Skeletal muscle satellite cell (primary cell): Measurements from ENCODE around the gene RHOT2.

Experiments
- H3K27me3 ChIP-seq: 2 replicates; pipeline ENCODE4 v1.7.0; 2013; ENCODE audit warnings: low read length; ENCODE audit not compliant: control insufficient read depth, insufficient read depth
- H3K36me3 ChIP-seq: 2 replicates; pipeline ENCODE4 v1.7.0; 2013; ENCODE audit warnings: mild to moderate bottlenecking, control low read depth, low read length; ENCODE audit not compliant: insufficient read depth
- H3K4me1 ChIP-seq: 2 replicates; pipeline ENCODE4 v1.7.0; 2013; ENCODE audit warnings: low read length; ENCODE audit not compliant: control insufficient read depth, insufficient read depth
- H3K4me2 ChIP-seq: 2 replicates; pipeline ENCODE4 v1.7.0; 2013; ENCODE audit warnings: mild to moderate bottlenecking, low read length
- H3K4me3 ChIP-seq: 2 replicates; pipeline ENCODE4 v1.7.0; 2013; ENCODE audit warnings: low read length
- H3K9ac ChIP-seq: 2 replicates; pipeline ENCODE4 v1.7.0; 2013; ENCODE audit warnings: mild to moderate bottlenecking, low read depth, low read length, moderate library complexity
- H3K9me3 ChIP-seq: replicated peaks from 2 replicates; pipeline ENCODE4 v1.7.0; 2013; ENCODE audit warnings: mild to moderate bottlenecking, control low read depth, low read length

The RHOT2 gene

GRCh38 chr16:718922-719321 is 51.0 kb downstream of the RHOT2 start:
- Histone ChIP-seq H3K27me3 (no peaks in the 10 kb centered on the region), H3K9ac (no peak overlapping the region), H3K36me3 (no peaks in the 10 kb centered on the region), H3K4me2 (no peak overlapping the region), H3K4me3 (no peak overlapping the region), H3K9me3 (no peaks in the 10 kb centered on the region), H3K4me1 (peaks cover 40% of the 10 kb centered on the region)

GRCh38 chr16:719815-720446 is 52.0 kb downstream of the RHOT2 start:
- Histone ChIP-seq H3K4me3 (peak overlapping the region; percentile 100), H3K4me1 (peaks cover 35% of the 10 kb centered on the region), H3K9me3 (no peaks in the 10 kb centered on the region), H3K9ac (peak overlapping the region; percentile 86), H3K36me3 (no peaks in the 10 kb centered on the region), H3K4me2 (peak overlapping the region; percentile 98), H3K27me3 (no peaks in the 10 kb centered on the region)

DNA sequence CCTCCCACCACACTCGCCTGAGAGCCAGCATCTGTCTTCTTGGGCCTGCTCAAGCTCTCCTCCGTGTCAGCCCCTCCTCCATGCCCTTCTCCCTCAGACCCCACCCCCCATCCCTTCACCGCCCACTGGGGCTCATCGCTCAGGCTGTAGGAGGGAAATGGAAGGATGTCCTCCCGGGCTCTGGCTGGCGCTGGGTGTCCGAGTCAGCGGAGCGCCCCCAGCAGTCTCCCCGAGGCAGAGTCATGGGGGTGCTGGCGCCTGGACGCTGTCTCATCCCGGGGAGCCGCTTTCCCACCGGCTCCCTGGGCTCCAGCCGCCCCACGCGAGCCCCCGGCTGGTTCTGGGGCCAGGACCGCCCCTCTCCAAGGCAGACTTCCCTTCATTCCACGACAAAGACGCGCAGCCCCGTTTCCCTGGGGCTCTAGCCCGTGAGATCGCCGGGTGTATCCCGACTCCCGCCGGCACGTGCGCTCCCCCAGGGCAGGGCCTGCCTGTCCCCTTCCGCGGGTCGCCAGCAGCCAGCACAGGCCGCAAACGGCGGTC is 52.6 kb downstream of the RHOT2 start:
- H3K4me3 ChIP-seq: peak overlapping the region; percentile 100
- no peaks in the 10 kb centered on the region for H3K9me3 ChIP-seq
- H3K4me2 ChIP-seq: peak overlapping the region; percentile 98
- H3K4me1 ChIP-seq: peaks cover 32% of the 10 kb centered on the region
- H3K9ac ChIP-seq: peak overlapping the region; percentile 86
- H3K27me3 ChIP-seq: no peaks in the 10 kb centered on the region
- H3K36me3 ChIP-seq: no peaks in the 10 kb centered on the region

GRCh38 chr16:720990-721764 is 53.2 kb downstream of the RHOT2 start, which contains the start of gene ANTKMT:
ANTKMT (plus strand) TSS chr16:721146; CDS start chr16:721275, 129 bp downstream.
- no peaks in the 10 kb centered on the region for H3K27me3 ChIP-seq
- peak within 1 kb of the TSS; percentile 100 for H3K4me3 ChIP-seq
- H3K9ac ChIP-seq: peak within 1 kb of the TSS; percentile 86
- peak within 1 kb of the TSS; percentile 98 for H3K4me2 ChIP-seq
- H3K36me3 ChIP-seq: no peaks in the 10 kb centered on the region
- peaks cover 26% of the 10 kb centered on the region for H3K4me1 ChIP-seq
- H3K9me3 ChIP-seq: no peaks in the 10 kb centered on the region

GRCh38 chr16:721765-722540 is 54.0 kb downstream of the RHOT2 start:
- H3K9ac ChIP-seq: peak overlapping the region; percentile 86
- H3K27me3 ChIP-seq: no peaks in the 10 kb centered on the region
- H3K9me3 ChIP-seq: no peaks in the 10 kb centered on the region
- peak overlapping the region; percentile 98 for H3K4me2 ChIP-seq
- H3K4me3 ChIP-seq: peak overlapping the region; percentile 100
- H3K4me1 ChIP-seq: peaks cover 25% of the 10 kb centered on the region
- no peaks in the 10 kb centered on the region for H3K36me3 ChIP-seq

- Histone ChIP-seq H3K9ac (no peak overlapping the region), H3K4me1 (peaks cover 31% of the 10 kb centered on the region), H3K4me3 (no peak overlapping the region), H3K4me2 (no peak overlapping the region), H3K27me3 (no peaks in the 10 kb centered on the region), H3K36me3 (no peaks in the 10 kb centered on the region), H3K9me3 (no peaks in the 10 kb centered on the region)
Observed at GRCh38 chr16:722835-723633, 55.1 kb downstream of the RHOT2 start.

- Histone ChIP-seq H3K9ac (no peak overlapping the region), H3K9me3 (no peaks in the 10 kb centered on the region), H3K4me3 (no peak overlapping the region), H3K36me3 (no peaks in the 10 kb centered on the region), H3K4me1 (peaks cover 35% of the 10 kb centered on the region), H3K4me2 (no peak overlapping the region), H3K27me3 (no peaks in the 10 kb centered on the region)
Observed at GRCh38 chr16:723695-724094, 55.8 kb downstream of the RHOT2 start.
